H1 (cell line): ENCODE measurements around the gene GPR26. TPM values are rescaled to one million over a fixed set of nuclear protein-coding genes. Genes with fewer than 3 reads are reported as not detected.

Source experiments
- CTCF ChIA-PET: fragments of 300-600 bp; sonication (Branson Sonifier 250); formaldehyde crosslinking; loops from one replicate; lab custom pipeline; 2021; ENCODE audit not compliant: partially characterized antibody; lab: Charles Lee
- POLR2A ChIA-PET: fragments of 300-600 bp; sonication (Branson Sonifier 250); formaldehyde crosslinking; loops from one replicate; lab custom pipeline; 2021; ENCODE audit warnings: inconsistent platforms; ENCODE audit not compliant: partially characterized antibody; lab: Charles Lee
- DNase-seq, 2 experiments: peaks; one replicate each; pipeline versions ENCODE4 v3.0.0 to v3.0.0-alpha.2; 2010 to 2022; ENCODE audit warnings: low spot score in 2 of 2, low read depth in 1 of 2, mixed read lengths in 1 of 2
- FAIRE-seq: peaks from 2 replicates; lab custom pipeline; 2011; peaks lifted over from hg19 to GRCh38; lab: Jason Lieb, UNC
- H2AFZ ChIP-seq: 2 replicates; pipeline ENCODE4 v1.8.1; 2012; ENCODE audit warnings: low read length, inconsistent platforms
- H2AK5ac ChIP-seq: 2 replicates; pipeline ENCODE4 v1.6.1; 2013; ENCODE audit warnings: low read depth, low read length
- H2BK120ac ChIP-seq: replicated peaks from 2 replicates; pipeline ENCODE3; 2013; ENCODE audit warnings: low read depth, low read length, inconsistent platforms
- H2BK12ac ChIP-seq: 2 replicates; pipeline ENCODE4 v1.6.1; 2013; ENCODE audit warnings: low read depth, low read length
- H2BK15ac ChIP-seq: 2 replicates; pipeline ENCODE4 v1.6.1; 2013; ENCODE audit warnings: low read length
- H2BK20ac ChIP-seq: 2 replicates; pipeline ENCODE4 v1.6.1; 2013; ENCODE audit warnings: low read length
- H2BK5ac ChIP-seq: 2 replicates; pipeline ENCODE4 v1.6.1; 2013; ENCODE audit warnings: low read depth, low read length
- H3K14ac ChIP-seq: 2 replicates; pipeline ENCODE4 v1.6.1; 2013; ENCODE audit warnings: inconsistent platforms; ENCODE audit not compliant: insufficient read length
- H3K18ac ChIP-seq: 2 replicates; pipeline ENCODE4 v1.6.1; 2013; ENCODE audit warnings: low read length; ENCODE audit errors: extremely low read depth
- H3K23ac ChIP-seq: 2 replicates; pipeline ENCODE4 v1.6.1; 2013; ENCODE audit warnings: inconsistent platforms; ENCODE audit not compliant: insufficient read length
- H3K23me2 ChIP-seq: 2 replicates; pipeline ENCODE4 v1.6.1; 2013; ENCODE audit warnings: low read depth, low read length
- H3K27ac ChIP-seq: 2 replicates; pipeline ENCODE4 v1.6.1; 2011; ENCODE audit warnings: low read depth, low read length, inconsistent platforms
- H3K27me3 ChIP-seq, 4 experiments: replicated peaks in 1 of 4; 1 replicate in 1 of 4; 2 replicates in 3 of 4; pipeline versions ENCODE4 v1.6.1 to v1.8.1; 2011 to 2013; ENCODE audit warnings: low read length in 3 of 4, mild to moderate bottlenecking in 3 of 4, inconsistent platforms in 2 of 4, mixed read lengths in 2 of 4, moderate library complexity in 1 of 4; ENCODE audit not compliant: control insufficient read depth in 3 of 4, insufficient read depth in 3 of 4; ENCODE audit errors: extremely low read depth in 1 of 4
- H3K36me3 ChIP-seq, 4 experiments: 2 replicates each; pipeline versions ENCODE4 v1.6.1 to v1.8.1; 2011 to 2013; ENCODE audit warnings: mild to moderate bottlenecking in 4 of 4, low read length in 3 of 4, moderate library complexity in 2 of 4, control low read depth in 1 of 4, inconsistent platforms in 1 of 4; ENCODE audit not compliant: insufficient read depth in 4 of 4, control insufficient read depth in 2 of 4
- H3K4ac ChIP-seq: replicated peaks from 2 replicates; pipeline ENCODE3; 2013; ENCODE audit warnings: low read length, low read depth, mixed read lengths, inconsistent platforms; ENCODE audit not compliant: insufficient read length
- H3K4me1 ChIP-seq, 4 experiments: replicated peaks in 1 of 4; 1 replicate in 1 of 4; 2 replicates in 3 of 4; pipeline versions ENCODE4 v1.6.1 to v1.8.1; 2011 to 2013; ENCODE audit warnings: low read length in 3 of 4, inconsistent platforms in 2 of 4, mixed read lengths in 1 of 4; ENCODE audit not compliant: insufficient read depth in 4 of 4, control insufficient read depth in 3 of 4
- H3K4me2 ChIP-seq, 2 experiments: 2 replicates each; pipeline versions ENCODE4 v1.6.1 to v1.8.1; 2011 to 2013; ENCODE audit warnings: low read depth in 2 of 2, low read length in 2 of 2, control low read depth in 1 of 2, inconsistent platforms in 1 of 2, mild to moderate bottlenecking in 1 of 2; ENCODE audit not compliant: insufficient read depth in 1 of 2
- H3K4me3 ChIP-seq, 4 experiments: fragments of 200-600, 300-600 bp in 1 of 4; sonication (generic), shearing (Covaris generic), sonication (Bioruptor Twin) in 1 of 4; 2 replicates each; pipeline versions ENCODE4 v1.5.1 to v1.8.1; 2011 to 2016; ENCODE audit warnings: low read length in 4 of 4, low read depth in 3 of 4, control low read depth in 2 of 4, inconsistent platforms in 2 of 4, mild to moderate bottlenecking in 2 of 4, mixed read lengths in 1 of 4, moderate library complexity in 1 of 4; ENCODE audit not compliant: insufficient read depth in 2 of 4; ENCODE audit errors: extremely low read depth in 1 of 4
- H3K56ac ChIP-seq: replicated peaks from 2 replicates; pipeline ENCODE3; 2013; ENCODE audit warnings: low read depth, mild to moderate bottlenecking, mixed read lengths, low read length, inconsistent platforms; ENCODE audit not compliant: insufficient read length
- H3K79me1 ChIP-seq: 2 replicates; pipeline ENCODE4 v1.6.1; 2013; ENCODE audit warnings: low read depth, low read length, control low read depth
- H3K79me2 ChIP-seq, 2 experiments: 2 replicates each; pipeline versions ENCODE4 v1.6.1 to v1.8.1; 2012 to 2013; ENCODE audit warnings: low read length in 2 of 2, mild to moderate bottlenecking in 2 of 2, inconsistent platforms in 1 of 2; ENCODE audit not compliant: insufficient read depth in 2 of 2, control insufficient read depth in 1 of 2
- H3K9ac ChIP-seq, 4 experiments: replicated peaks in 1 of 4; 1 replicate in 1 of 4; 2 replicates in 3 of 4; pipeline versions ENCODE4 v1.6.1 to v1.8.1; 2011 to 2013; ENCODE audit warnings: low read depth in 3 of 4, low read length in 3 of 4, control low read depth in 2 of 4, mild to moderate bottlenecking in 2 of 4, moderate library complexity in 2 of 4, inconsistent platforms in 1 of 4; ENCODE audit errors: extremely low read depth in 1 of 4
- H3K9me3 ChIP-seq, 2 experiments: 2 replicates each; pipeline versions ENCODE4 v1.6.1 to v1.8.1; 2012 to 2013; ENCODE audit warnings: mild to moderate bottlenecking in 2 of 2, moderate library complexity in 2 of 2, control low read depth in 1 of 2, inconsistent platforms in 1 of 2, low read depth in 1 of 2, low read length in 1 of 2, mixed read lengths in 1 of 2; ENCODE audit not compliant: insufficient read depth in 2 of 2
- H4K20me1 ChIP-seq, 2 experiments: replicated peaks in 1 of 2; 2 replicates each; pipeline versions ENCODE3 to v1.8.1; 2011 to 2013; ENCODE audit warnings: inconsistent platforms in 2 of 2, low read length in 2 of 2, mild to moderate bottlenecking in 1 of 2; ENCODE audit not compliant: insufficient read depth in 2 of 2, control insufficient read depth in 1 of 2
- H4K5ac ChIP-seq: 2 replicates; pipeline ENCODE4 v1.6.1; 2013; ENCODE audit warnings: low read length, low read depth, mixed read lengths, inconsistent platforms; ENCODE audit not compliant: insufficient read length
- H4K8ac ChIP-seq: 2 replicates; pipeline ENCODE4 v1.8.0; 2013; ENCODE audit warnings: mild to moderate bottlenecking, moderate library complexity, low read length, inconsistent platforms; ENCODE audit not compliant: insufficient read depth; ENCODE audit errors: extremely low read depth
- H4K91ac ChIP-seq: replicated peaks from 2 replicates; pipeline ENCODE3; 2013; ENCODE audit warnings: low read length, mixed read lengths, inconsistent platforms; ENCODE audit not compliant: insufficient read length
- CBX5 ChIP-seq: fragments of 300-800, 300-1000 bp; sonication (generic); IDR thresholded peaks from 2 replicates; pipeline ENCODE4 v1.7.1; 2016; ENCODE audit warnings: antibody characterized with exemption, low read length, low read depth
- EP300 ChIP-seq, 2 experiments: IDR thresholded peaks; 1 replicate in 1 of 2; 2 replicates in 1 of 2; pipeline ENCODE4 v1.6.1; 2011 to 2012; ENCODE audit warnings: low read depth in 2 of 2, low read length in 2 of 2, mild to moderate bottlenecking in 2 of 2, borderline replicate concordance in 1 of 2, inconsistent platforms in 1 of 2, moderate library complexity in 1 of 2
- EZH2 ChIP-seq: fragments of 200-600 bp; sonication (generic); IDR thresholded peaks from 2 replicates; pipeline ENCODE4 v1.7.1; 2012; ENCODE audit warnings: low read depth, mild to moderate bottlenecking, moderate library complexity, low read length, inconsistent platforms; ENCODE audit not compliant: severe bottlenecking
- GABPA ChIP-seq: IDR thresholded peaks from 2 replicates; pipeline ENCODE4 v1.6.1; 2011; ENCODE audit warnings: mild to moderate bottlenecking, low read length, moderate library complexity, borderline replicate concordance; ENCODE audit not compliant: insufficient read depth
- JUN ChIP-seq: IDR thresholded peaks from 2 replicates; pipeline ENCODE4 v1.6.1; 2011; ENCODE audit warnings: low read depth, mild to moderate bottlenecking, improper control_type of control experiment, low read length
- ZNF274 ChIP-seq: IDR thresholded peaks from 2 replicates; pipeline ENCODE4 v1.7.0; 2012; ENCODE audit warnings: low read length, borderline replicate concordance; ENCODE audit errors: extremely low read depth
- WGBS, 2 experiments: shearing (Covaris generic) in 1 of 2; methylation state at CpG; one replicate each; pipeline versions ENCODE4 v1.1.6 to v1.1.7; 2013 to 2015; ENCODE audit warnings: low lambda C conversion rate in 2 of 2, mixed read lengths in 2 of 2, inconsistent platforms in 1 of 2, low coverage in 1 of 2, missing lambda C conversion rate in 1 of 2; ENCODE audit not compliant: insufficient replicate concordance in 2 of 2, insufficient coverage in 1 of 2, insufficient read length in 1 of 2; ENCODE audit errors: extremely low coverage in 1 of 2, missing lambda C conversion rate in 1 of 2; 5-methylcytosine and 5-hydroxymethylcytosine counted together
- polyA plus RNA-seq, 7 experiments: library from polyadenylated mRNA; depleted of rRNA in 3 of 7; stranded (reverse) in 5 of 7; unstranded in 2 of 7; fragments of >200 nt in 5 of 7; fragments of 200-250 nt in 2 of 7; gene quantifications; 1 replicate in 5 of 7; 2 replicates in 1 of 7; 4 replicates in 1 of 7; pipeline versions ENCODE4 v1.2.1 to v1.2.3, GENCODE V29; 2011 to 2013; ENCODE audit warnings: missing spikeins in 2 of 7, mixed read lengths in 2 of 7
- total RNA-seq: library from RNA; stranded (reverse); fragmentation: NEBNext Ultra II Directional; extraction: Animal tissue kit (Norgen Biotek cat#: 25700); gene quantifications from 2 replicates; pipeline ENCODE4 v1.2.1, GENCODE V29; 2021
- TF ChIP-seq, protein P1 (sequence below): IDR thresholded peaks from 2 replicates; pipeline ENCODE4 v1.6.1; 2012; ENCODE audit warnings: inconsistent platforms

The GPR26 gene
- total and polyA plus RNA-seq, 2 of the 8 experiments (the other 6 are each of a cell fraction or from before 2014, with no cell fraction given), result 0.09 to 0.21 TPM

DNA sequence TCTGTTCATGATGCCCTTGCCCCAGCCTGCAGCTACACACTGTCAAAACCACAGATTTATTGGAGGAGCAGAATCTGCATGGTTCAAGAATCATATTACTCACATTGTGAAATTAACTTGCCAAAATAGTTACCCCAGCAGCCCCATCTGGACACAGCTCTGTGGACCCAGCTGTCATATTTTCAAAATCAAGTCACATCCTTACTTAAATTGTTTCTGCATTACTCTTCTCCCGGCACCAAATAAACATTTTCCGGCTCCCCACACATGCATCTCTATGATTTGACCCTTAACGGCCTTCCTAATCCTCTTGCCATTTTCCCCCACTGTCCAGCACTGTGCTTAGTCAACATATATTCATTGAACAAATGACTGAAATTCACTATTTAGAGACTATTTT, 43.8 kb upstream of the GPR26 start:
- H3K79me1 ChIP-seq, result no peaks in the 10 kb centered on the region
- H3K4me2 ChIP-seq, result no peak overlapping the region
- H2BK5ac ChIP-seq, result no peak overlapping the region
- TF ChIP-seq EZH2, result no peak
- no peak for TF ChIP-seq GABPA
- no peak for TF ChIP-seq CBX5
- TF ChIP-seq EP300 (IDR thresholded peaks at IDR 0.05; ENCODE audit: borderline replicate concordance in 1 of 2, low read depth in 2 of 2, low read length in 2 of 2), result no peak
- TF ChIP-seq ZNF274, result no peak
- TF ChIP-seq, protein P1, sequence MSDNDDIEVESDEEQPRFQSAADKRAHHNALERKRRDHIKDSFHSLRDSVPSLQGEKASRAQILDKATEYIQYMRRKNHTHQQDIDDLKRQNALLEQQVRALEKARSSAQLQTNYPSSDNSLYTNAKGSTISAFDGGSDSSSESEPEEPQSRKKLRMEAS, result no peak
- no peak for TF ChIP-seq JUN
- no peak overlapping the region for H4K91ac ChIP-seq
- no peak overlapping the region for H3K4me3 ChIP-seq
- no peak overlapping the region for H3K23ac ChIP-seq
- ChIA-PET POLR2A (no interaction called here), CTCF (interaction anchor here (0.7 to 2.1 kb wide), 4 partner anchors 18 to 49 kb away, joined by 3 to 8 read pairs (median 4); no protein-coding TSS in a partner anchor)
- 64% methylated on average over 3 of the region's 3 CpGs; no CpG with 5 or more reads in 1 of the 2 experiments for WGBS, 2 experiments
- no peaks in the 10 kb centered on the region for H3K36me3 ChIP-seq
- no peak overlapping the region for H3K9ac ChIP-seq
- FAIRE-seq (no peak), DNase-seq (no peak)
- no peak overlapping the region for H2BK12ac ChIP-seq
- H2AFZ ChIP-seq, result no peak overlapping the region
- H3K27me3 ChIP-seq, result no peaks in the 10 kb centered on the region
- no peaks in the 10 kb centered on the region for H3K4me1 ChIP-seq
- no peak overlapping the region for H4K8ac ChIP-seq
- no peaks in the 10 kb centered on the region for H3K23me2 ChIP-seq
- no peak overlapping the region for H3K4ac ChIP-seq
- no peak overlapping the region for H2BK120ac ChIP-seq
- H4K20me1 ChIP-seq, result no peaks in the 10 kb centered on the region
- H2BK15ac ChIP-seq, result no peak overlapping the region
- H2AK5ac ChIP-seq, result no peak overlapping the region
- H3K56ac ChIP-seq, result no peak overlapping the region
- H3K27ac ChIP-seq, result no peak overlapping the region
- no peaks in the 10 kb centered on the region for H3K79me2 ChIP-seq
- no peak overlapping the region for H2BK20ac ChIP-seq
- no peak overlapping the region for H3K18ac ChIP-seq
- no peak overlapping the region for H4K5ac ChIP-seq
- no peak overlapping the region for H3K14ac ChIP-seq
- H3K9me3 ChIP-seq, result no peaks in the 10 kb centered on the region
